GM12873 (cell line): ENCODE measurements around the gene RFNG.

Experiments used
- TF ChIP-seq, protein P1 (sequence below): IDR thresholded peaks from 2 replicates; pipeline ENCODE4 v1.5.1; 2012; ENCODE audit warnings: low read depth, mild to moderate bottlenecking, moderate library complexity, low read length, control low read depth; ENCODE audit not compliant: insufficient read depth; ENCODE audit errors: missing control alignments

The RFNG gene

DNA sequence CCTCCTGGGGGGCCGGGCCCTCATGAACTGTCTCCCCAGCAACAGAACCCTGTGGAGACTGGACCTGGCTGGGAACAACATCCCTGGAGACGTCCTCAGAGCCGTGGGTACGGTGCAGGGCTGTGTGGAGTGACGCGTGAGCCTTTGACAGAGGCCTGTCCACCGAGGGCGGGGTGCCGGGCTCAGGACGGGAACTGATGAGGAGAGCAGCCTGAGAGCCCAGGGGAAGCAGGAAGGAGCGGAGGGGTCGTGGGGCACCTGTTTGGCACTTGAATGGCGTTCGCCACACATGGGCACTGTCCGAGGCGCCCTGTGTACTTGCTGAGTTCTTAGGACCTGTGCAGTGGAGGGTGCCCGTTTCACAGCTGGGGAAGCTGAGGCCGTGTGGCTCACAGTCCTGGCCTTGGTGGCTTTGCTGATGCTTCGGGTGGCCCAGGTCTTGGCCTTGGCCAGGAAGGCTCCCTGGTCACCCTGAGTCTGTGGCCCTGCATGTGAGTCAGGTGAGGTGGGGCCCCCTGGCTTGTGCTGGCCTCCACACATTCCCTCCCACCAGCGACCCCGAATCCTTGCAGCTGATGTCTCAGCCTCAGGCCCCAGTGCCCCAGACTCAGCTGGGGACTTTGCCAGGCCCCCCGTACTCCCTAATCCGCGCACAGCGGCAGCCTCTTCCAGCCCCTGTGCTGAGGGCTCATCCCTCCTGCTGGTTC, 26.1 kb downstream of the RFNG start:
- TF ChIP-seq, protein P1, sequence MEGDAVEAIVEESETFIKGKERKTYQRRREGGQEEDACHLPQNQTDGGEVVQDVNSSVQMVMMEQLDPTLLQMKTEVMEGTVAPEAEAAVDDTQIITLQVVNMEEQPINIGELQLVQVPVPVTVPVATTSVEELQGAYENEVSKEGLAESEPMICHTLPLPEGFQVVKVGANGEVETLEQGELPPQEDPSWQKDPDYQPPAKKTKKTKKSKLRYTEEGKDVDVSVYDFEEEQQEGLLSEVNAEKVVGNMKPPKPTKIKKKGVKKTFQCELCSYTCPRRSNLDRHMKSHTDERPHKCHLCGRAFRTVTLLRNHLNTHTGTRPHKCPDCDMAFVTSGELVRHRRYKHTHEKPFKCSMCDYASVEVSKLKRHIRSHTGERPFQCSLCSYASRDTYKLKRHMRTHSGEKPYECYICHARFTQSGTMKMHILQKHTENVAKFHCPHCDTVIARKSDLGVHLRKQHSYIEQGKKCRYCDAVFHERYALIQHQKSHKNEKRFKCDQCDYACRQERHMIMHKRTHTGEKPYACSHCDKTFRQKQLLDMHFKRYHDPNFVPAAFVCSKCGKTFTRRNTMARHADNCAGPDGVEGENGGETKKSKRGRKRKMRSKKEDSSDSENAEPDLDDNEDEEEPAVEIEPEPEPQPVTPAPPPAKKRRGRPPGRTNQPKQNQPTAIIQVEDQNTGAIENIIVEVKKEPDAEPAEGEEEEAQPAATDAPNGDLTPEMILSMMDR: no peak

DNA sequence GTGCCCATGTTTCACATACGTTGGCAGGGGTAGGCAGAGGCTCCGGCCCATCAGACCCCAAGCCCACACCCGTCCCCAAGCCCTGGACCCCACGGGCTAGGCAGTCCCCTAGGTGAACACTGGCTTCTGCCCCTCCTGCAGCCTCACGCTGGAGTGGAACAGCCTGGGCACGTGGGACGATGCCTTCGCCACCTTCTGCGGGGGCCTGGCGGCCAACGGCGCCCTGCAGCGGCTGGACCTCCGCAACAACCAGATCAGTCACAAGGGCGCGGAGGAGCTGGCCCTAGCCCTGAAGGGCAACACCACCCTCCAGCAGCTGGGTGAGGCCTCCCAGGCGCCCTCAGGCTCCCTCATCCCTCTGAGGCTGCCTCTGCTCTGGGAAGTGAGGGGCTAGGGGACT, 26.8 kb downstream of the RFNG start:
- TF ChIP-seq, protein P1: no peak

DNA sequence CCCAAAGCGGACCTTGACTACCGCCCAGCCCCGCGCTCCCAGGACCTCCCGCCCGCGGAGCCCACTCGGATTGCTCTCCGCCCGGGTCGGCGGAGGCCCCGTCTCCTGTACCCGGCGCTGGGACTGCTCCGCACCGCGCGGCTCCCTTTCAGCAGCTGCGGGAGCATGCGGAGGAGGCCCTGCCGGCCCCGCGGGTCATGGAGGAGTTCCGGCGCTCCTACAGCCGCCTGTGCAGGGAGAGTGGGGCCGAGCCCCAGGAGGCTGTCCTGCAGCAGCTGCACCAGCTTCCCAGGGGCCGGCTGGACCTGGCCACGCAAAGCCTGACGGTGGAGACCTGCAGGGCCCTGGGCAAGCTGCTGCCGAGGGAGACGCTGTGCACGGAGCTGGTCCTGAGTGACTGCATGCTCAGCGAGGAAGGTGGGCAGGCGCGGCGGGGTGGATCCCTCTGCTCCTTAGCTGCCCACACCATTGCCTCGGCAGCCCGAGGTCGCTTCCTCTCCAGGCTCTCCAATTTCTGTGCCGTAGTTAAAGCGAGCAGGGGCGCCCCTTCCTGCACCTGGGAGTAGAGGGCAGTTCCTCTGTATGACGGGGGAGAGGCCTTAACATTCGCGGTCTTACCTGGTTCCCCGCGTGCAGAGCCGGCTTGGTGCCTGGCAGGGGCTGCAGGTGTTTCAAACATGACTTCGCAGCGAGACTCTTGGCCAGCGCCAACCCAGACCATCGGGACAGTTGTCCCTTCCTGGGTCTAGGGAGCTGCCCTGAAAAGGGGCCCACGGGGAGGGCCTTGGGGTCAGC, 28.0 kb downstream of the RFNG start:
- TF ChIP-seq, protein P1: no peak

GRCh38 chr17:82022981-82023446, 28.6 kb downstream of the RFNG start, which contains the start of gene LRRC45:
Gene LRRC45, plus strand, starts transcription at chr17:82023305. Its CDS starts 339 bp downstream, at chr17:82023644.
- TF ChIP-seq, protein P1: no peak

DNA sequence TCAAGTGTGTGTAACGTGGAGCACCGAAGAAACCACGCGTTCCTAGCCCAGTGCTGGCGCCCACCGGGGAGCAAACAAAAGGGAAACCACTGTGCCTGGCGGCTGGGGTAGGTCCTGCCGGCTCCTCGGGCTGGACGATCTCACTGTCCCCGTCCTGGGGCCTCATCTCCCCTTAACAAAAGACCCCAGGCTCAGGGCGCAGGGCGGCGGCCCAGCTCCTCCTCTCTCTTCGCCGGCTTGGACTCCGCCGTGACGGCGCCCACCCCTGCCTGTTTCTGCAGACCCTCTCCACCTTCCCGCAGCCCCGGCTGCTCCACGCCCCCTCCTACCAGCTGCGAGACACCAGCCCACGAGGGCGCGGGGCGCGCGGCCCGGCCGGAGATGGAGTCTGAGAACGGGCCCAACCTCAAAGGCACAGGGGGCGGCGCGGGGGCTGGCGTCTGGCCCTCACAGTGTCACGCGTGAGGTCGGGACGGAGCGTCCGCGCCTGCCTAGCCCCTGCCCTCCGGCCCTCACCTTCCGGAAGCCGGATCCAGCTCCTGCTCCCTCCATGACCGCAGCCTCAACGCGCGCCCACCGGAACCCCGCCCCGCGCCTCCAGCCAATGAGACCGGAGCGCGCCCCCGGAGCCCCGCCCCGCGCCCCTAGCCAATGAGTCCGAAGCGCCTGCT, 29.2 kb downstream of the RFNG start, which contains the start of gene CENPX:
CENPX (minus strand) TSS at position 569 of the 671 bp plus-strand sequence; CDS start at position 552, 17 bp downstream.
- TF ChIP-seq, protein P1: no peak

DNA sequence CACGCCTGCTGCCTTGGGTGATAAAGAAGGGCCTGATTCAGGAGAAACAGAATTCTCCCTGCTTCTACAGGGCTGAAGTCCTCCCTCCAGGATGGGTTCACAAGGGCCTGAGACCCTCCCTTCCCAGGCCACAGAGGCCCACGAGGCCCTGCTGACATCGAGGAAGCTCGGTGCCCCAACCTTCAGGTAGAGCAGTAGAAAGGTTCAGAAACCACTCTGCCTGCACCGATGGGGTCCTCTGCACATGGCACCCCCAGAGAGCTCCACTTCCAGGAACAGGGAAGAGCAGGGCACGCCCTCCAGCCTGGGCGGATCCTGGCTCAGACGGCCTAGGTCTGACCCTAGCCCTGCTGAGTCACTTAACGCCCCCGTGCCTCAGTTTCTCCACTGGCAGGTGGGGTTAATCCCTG, 29.7 kb downstream of the RFNG start:
- TF ChIP-seq, protein P1: no peak
